ENCODE measurements around the gene CZIB.
"Not testable (repeated sequence)": the region's sequence is repeated elsewhere in the genome, so short reads cannot be mapped to it uniquely, and the experiment has no call there.

- not testable (repeated sequence) for TF ChIP-seq CTCF, POLR2AphosphoS5 (IDR thresholded peaks at IDR 0.05)
Observed at GRCh38 chr1:53205496-53205895, 14.9 kb downstream of the CZIB start.

All from transverse colon (tissue), 4 donors.